GM12875 (cell line): ENCODE data around the gene CAPN10.

ENCODE experiments used
- H3K4me3 ChIP-seq: one replicate; pipeline ENCODE4 v1.5.1; 2011; ENCODE audit warnings: low read depth, low read length, control low read depth
- CTCF ChIP-seq: IDR thresholded peaks from 2 replicates; pipeline ENCODE4 v1.5.1; 2011; ENCODE audit warnings: low read depth, mild to moderate bottlenecking, control low read depth, inconsistent platforms, low read length, moderate library complexity, borderline replicate concordance; ENCODE audit not compliant: insufficient read depth

The CAPN10 gene

GRCh38 chr2:240593703-240594451 lies 7.3 kb downstream of the CAPN10 start:
- H3K4me3 ChIP-seq: no peak overlapping the region
- no peak for TF ChIP-seq CTCF

- TF ChIP-seq CTCF: no peak
Measured at GRCh38 chr2:240594511-240595380, 8.2 kb downstream of the CAPN10 start.

GRCh38 chr2:240595381-240596079 lies 9.0 kb downstream of the CAPN10 start:
- peak; percentile 58 for TF ChIP-seq CTCF
- no peak overlapping the region for H3K4me3 ChIP-seq

More at GRCh38 chr2:240594511-240595380, 8.2 kb downstream of the CAPN10 start:
- H3K4me3 ChIP-seq: no peak overlapping the region

- TF ChIP-seq CTCF: no peak
- H3K4me3 ChIP-seq: no peak overlapping the region
Measured at GRCh38 chr2:240596080-240596460, 9.5 kb downstream of the CAPN10 start.

- no peak overlapping the region for H3K4me3 ChIP-seq
- no peak for TF ChIP-seq CTCF
Measured at GRCh38 chr2:240596491-240596931, 10.0 kb downstream of the CAPN10 start.

GRCh38 chr2:240597054-240597418 lies 10.5 kb downstream of the CAPN10 start:
- TF ChIP-seq CTCF: no peak
- H3K4me3 ChIP-seq: no peak overlapping the region
